DND-41 (cell line): ENCODE results near the gene WDR5.
A peak's percentile ranks its signal among the peaks of the same experiment; 100 is the strongest.

Source experiments
- ATAC-seq: fragments of 200-7000 bp; cut with Tn5 transposase; 3 replicates; pipeline ENCODE4 v1.9.1; 2021; ENCODE audit warnings: low read depth; ENCODE audit not compliant: insufficient read depth
- DNase-seq: peaks from one replicate; pipeline ENCODE4 v3.0.0-alpha.2; 2020
- H2AFZ ChIP-seq: 2 replicates; pipeline ENCODE4 v1.6.0; 2012; ENCODE audit warnings: low read depth, low read length
- H3K27ac ChIP-seq: 2 replicates; pipeline ENCODE4 v1.5.1; 2012; ENCODE audit warnings: low read length, inconsistent platforms
- H3K27me3 ChIP-seq: fragments of 200-600 bp; sonication (generic); 2 replicates; pipeline ENCODE4 v1.6.0; 2012; ENCODE audit warnings: low read length, mild to moderate bottlenecking, inconsistent platforms; ENCODE audit not compliant: insufficient read depth, poor library complexity
- H3K36me3 ChIP-seq: 2 replicates; pipeline ENCODE4 v1.5.1; 2012; ENCODE audit warnings: low read length, inconsistent platforms; ENCODE audit not compliant: insufficient read depth
- H3K4me1 ChIP-seq: 2 replicates; pipeline ENCODE4 v1.5.1; 2012; ENCODE audit warnings: mild to moderate bottlenecking, low read length; ENCODE audit not compliant: insufficient read depth
- H3K4me2 ChIP-seq: 2 replicates; pipeline ENCODE4 v1.6.0; 2012; ENCODE audit warnings: mild to moderate bottlenecking, moderate library complexity, low read length, inconsistent platforms; ENCODE audit not compliant: insufficient read depth
- H3K4me3 ChIP-seq, 2 experiments: fragments of 200-600 bp in 1 of 2; shearing (Covaris generic) in 1 of 2; 2 replicates each; pipeline ENCODE4 v1.5.1; 2012 to 2016; ENCODE audit warnings: inconsistent platforms in 2 of 2, low read length in 2 of 2, mild to moderate bottlenecking in 2 of 2, low read depth in 1 of 2, moderate library complexity in 1 of 2
- H3K79me2 ChIP-seq: 2 replicates; pipeline ENCODE4 v1.6.0; 2012; ENCODE audit warnings: low read length, inconsistent platforms; ENCODE audit not compliant: insufficient read depth
- H3K9ac ChIP-seq: 2 replicates; pipeline ENCODE4 v1.6.0; 2012; ENCODE audit warnings: low read depth, mild to moderate bottlenecking, inconsistent platforms, low read length, moderate library complexity
- H3K9me3 ChIP-seq: 2 replicates; pipeline ENCODE4 v1.5.1; 2012; ENCODE audit warnings: low read length, moderate library complexity, mild to moderate bottlenecking, inconsistent platforms; ENCODE audit not compliant: insufficient read depth, severe bottlenecking
- H4K20me1 ChIP-seq: 2 replicates; pipeline ENCODE4 v1.6.0; 2012; ENCODE audit warnings: low read length; ENCODE audit not compliant: insufficient read depth
- EZH2 ChIP-seq: IDR thresholded peaks from 3 replicates; pipeline ENCODE4 v1.6.1; 2012; ENCODE audit warnings: borderline replicate concordance, low read depth, mild to moderate bottlenecking, moderate library complexity, low read length, inconsistent platforms; ENCODE audit not compliant: severe bottlenecking
- TF ChIP-seq, protein P1 (sequence below): IDR thresholded peaks from 2 replicates; pipeline ENCODE4 v1.5.1; 2012; ENCODE audit warnings: borderline replicate concordance, low read length, moderate library complexity, mild to moderate bottlenecking; ENCODE audit not compliant: poor library complexity, severe bottlenecking; ENCODE audit errors: extremely low read depth

WDR5 gene

DNA sequence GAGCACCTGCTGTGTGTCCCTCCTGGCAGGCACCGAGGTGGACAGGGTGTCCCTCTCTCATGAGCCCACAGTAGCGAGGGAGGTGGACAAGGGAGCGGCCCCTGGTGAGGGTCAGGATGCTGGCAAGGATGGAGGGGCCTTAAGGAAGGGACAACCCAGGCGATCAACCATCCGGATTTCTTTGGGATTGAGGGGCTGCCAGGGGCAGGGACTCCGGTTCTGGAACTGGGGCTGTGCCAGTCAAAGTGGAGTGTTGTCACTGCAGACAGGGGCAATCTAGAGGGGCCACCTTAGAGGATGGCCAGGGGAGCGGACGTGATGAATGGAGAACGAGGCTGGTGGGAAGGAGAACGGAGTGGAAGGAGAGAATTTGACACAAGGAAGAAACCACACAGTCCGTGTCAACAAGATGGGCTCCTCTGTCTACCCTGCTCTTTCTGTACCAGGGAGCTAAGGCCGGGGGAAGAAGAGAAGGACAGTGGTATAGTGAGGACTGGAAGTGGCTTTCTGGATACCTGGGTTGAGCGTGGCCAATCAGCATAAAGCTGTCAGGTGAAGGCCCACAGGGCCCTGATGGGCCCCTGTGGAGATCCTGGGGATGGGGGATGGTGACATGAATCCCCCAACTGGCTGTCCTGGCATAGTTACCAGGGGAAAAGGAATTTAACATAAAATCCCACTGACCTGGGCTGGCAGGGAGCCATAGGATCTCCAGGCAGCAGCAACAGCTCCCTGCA lies 4.2 kb upstream of the WDR5 start:
- no peak for ATAC-seq
- no peak overlapping the region for H2AFZ ChIP-seq
- no peak overlapping the region for H3K4me2 ChIP-seq
- H3K27ac ChIP-seq = no peak overlapping the region
- no peaks in the 10 kb centered on the region for H3K27me3 ChIP-seq
- no peak overlapping the region for H3K9ac ChIP-seq
- peaks cover 2% of the 10 kb centered on the region; the same call in 1 of the 2 replicates for H4K20me1 ChIP-seq
- H3K9me3 ChIP-seq = no peaks in the 10 kb centered on the region
- peaks cover 12% of the 10 kb centered on the region for H3K4me1 ChIP-seq
- H3K36me3 ChIP-seq = no peaks in the 10 kb centered on the region; the same call in 1 of the 2 replicates
- no peak overlapping the region for H3K4me3 ChIP-seq
- no peak for DNase-seq
- H3K79me2 ChIP-seq = peaks cover 21% of the 10 kb centered on the region
- TF ChIP-seq EZH2 = no peak
- TF ChIP-seq, protein P1, sequence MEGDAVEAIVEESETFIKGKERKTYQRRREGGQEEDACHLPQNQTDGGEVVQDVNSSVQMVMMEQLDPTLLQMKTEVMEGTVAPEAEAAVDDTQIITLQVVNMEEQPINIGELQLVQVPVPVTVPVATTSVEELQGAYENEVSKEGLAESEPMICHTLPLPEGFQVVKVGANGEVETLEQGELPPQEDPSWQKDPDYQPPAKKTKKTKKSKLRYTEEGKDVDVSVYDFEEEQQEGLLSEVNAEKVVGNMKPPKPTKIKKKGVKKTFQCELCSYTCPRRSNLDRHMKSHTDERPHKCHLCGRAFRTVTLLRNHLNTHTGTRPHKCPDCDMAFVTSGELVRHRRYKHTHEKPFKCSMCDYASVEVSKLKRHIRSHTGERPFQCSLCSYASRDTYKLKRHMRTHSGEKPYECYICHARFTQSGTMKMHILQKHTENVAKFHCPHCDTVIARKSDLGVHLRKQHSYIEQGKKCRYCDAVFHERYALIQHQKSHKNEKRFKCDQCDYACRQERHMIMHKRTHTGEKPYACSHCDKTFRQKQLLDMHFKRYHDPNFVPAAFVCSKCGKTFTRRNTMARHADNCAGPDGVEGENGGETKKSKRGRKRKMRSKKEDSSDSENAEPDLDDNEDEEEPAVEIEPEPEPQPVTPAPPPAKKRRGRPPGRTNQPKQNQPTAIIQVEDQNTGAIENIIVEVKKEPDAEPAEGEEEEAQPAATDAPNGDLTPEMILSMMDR = no peak

- H3K4me1 ChIP-seq = peaks cover 18% of the 10 kb centered on the region
- TF ChIP-seq EZH2 = no peak
- TF ChIP-seq, protein P1 = no peak
These were observed 3.5 kb upstream of the WDR5 start for GRCh38 chr9:134132208-134132870.

GRCh38 chr9:134134949-134135342 lies 936 bp upstream of the WDR5 start:
- peak overlapping the region; percentile 83 to 98 for H3K4me3 ChIP-seq
- peak overlapping the region; percentile 99 for H3K9ac ChIP-seq
- H4K20me1 ChIP-seq = peaks cover 34% of the 10 kb centered on the region
- H3K27ac ChIP-seq = peak overlapping the region; percentile 98
- H3K36me3 ChIP-seq = peaks cover 22% of the 10 kb centered on the region
- H3K9me3 ChIP-seq = no peaks in the 10 kb centered on the region
- H3K4me2 ChIP-seq = peak overlapping the region; percentile 98
- H3K4me1 ChIP-seq = peaks cover 40% of the 10 kb centered on the region
- no peak for ATAC-seq
- no peak for DNase-seq
- peak overlapping the region; percentile 97 for H2AFZ ChIP-seq
- H3K79me2 ChIP-seq = peaks cover 54% of the 10 kb centered on the region
- TF ChIP-seq EZH2 = no peak
- TF ChIP-seq, protein P1 = no peak
- no peaks in the 10 kb centered on the region for H3K27me3 ChIP-seq

More at GRCh38 chr9:134132208-134132870, 3.5 kb upstream of the WDR5 start:
- H3K27me3 ChIP-seq = no peaks in the 10 kb centered on the region
- no peak overlapping the region for H3K4me3 ChIP-seq
- H3K27ac ChIP-seq = no peak overlapping the region
- H4K20me1 ChIP-seq = peaks cover 9% of the 10 kb centered on the region
- ATAC-seq (no peak), DNase-seq (no peak)
- H3K36me3 ChIP-seq = no peaks in the 10 kb centered on the region; the same call in 1 of the 2 replicates
- H3K4me2 ChIP-seq = no peak overlapping the region
- H3K9ac ChIP-seq = no peak overlapping the region
- H2AFZ ChIP-seq = no peak overlapping the region
- H3K79me2 ChIP-seq = peaks cover 28% of the 10 kb centered on the region
- H3K9me3 ChIP-seq = no peaks in the 10 kb centered on the region
